ENCODE data around the gene KIFC3.

GRCh38 chr16:57709663-57710062, 92.6 kb downstream of the KIFC3 start:
- no peak for TF ChIP-seq POLR2A (IDR thresholded peaks at IDR 0.05)
- no peak for TF ChIP-seq CTCF (IDR thresholded peaks at IDR 0.05)
- TF ChIP-seq POLR2AphosphoS5 (IDR thresholded peaks at IDR 0.05), result no peak
- no peak for TF ChIP-seq EP300 (IDR thresholded peaks at IDR 0.05)
